ENCODE data around the gene BAHD1.

DNA sequence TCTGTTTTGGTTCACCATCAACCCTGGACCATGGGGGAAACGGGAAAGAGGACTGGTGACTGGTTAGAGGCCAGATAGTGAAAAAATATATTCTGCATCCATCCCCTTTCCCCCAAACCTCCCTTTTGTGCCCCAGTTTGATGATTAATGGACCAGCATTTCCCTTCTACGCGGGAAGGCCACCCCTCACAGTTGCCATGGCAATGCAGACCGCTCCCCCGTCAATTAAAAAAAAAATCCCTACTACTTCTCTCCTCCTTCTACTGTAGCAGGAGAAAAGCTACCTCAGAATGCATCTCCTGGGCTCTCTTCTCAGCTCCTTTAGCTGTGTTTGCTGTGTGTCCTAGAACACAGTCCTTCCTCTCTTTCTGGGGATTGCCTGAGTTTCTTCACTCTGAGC lies 4.0 kb downstream of the BAHD1 start:
- TF ChIP-seq, protein P1, sequence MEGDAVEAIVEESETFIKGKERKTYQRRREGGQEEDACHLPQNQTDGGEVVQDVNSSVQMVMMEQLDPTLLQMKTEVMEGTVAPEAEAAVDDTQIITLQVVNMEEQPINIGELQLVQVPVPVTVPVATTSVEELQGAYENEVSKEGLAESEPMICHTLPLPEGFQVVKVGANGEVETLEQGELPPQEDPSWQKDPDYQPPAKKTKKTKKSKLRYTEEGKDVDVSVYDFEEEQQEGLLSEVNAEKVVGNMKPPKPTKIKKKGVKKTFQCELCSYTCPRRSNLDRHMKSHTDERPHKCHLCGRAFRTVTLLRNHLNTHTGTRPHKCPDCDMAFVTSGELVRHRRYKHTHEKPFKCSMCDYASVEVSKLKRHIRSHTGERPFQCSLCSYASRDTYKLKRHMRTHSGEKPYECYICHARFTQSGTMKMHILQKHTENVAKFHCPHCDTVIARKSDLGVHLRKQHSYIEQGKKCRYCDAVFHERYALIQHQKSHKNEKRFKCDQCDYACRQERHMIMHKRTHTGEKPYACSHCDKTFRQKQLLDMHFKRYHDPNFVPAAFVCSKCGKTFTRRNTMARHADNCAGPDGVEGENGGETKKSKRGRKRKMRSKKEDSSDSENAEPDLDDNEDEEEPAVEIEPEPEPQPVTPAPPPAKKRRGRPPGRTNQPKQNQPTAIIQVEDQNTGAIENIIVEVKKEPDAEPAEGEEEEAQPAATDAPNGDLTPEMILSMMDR (IDR thresholded peaks at IDR 0.05) = no peak
- no peak for TF ChIP-seq POLR2AphosphoS5 (IDR thresholded peaks at IDR 0.05; ENCODE audit: low read depth, low read length)

Data from Panc1 (cell line).